Breast epithelium (tissue), 3 donors: ENCODE data around the gene TSPEAR.

ENCODE experiments used
- POLR2A ChIP-seq: fragments of 450-650 bp; IDR thresholded peaks from one replicate; pipeline ENCODE4 v1.6.1; 2016; ENCODE audit warnings: antibody characterized with exemption, mild to moderate bottlenecking, moderate library complexity
- POLR2AphosphoS5 ChIP-seq, 3 donors: sonication (generic); formaldehyde crosslinking; IDR thresholded peaks; one replicate each; pipeline ENCODE4 v1.6.1; 2017; ENCODE audit warnings: antibody characterized with exemption in 3 of 3
- TF ChIP-seq, protein P1 (sequence below), 3 donors: fragments of 450-650 bp; IDR thresholded peaks; one replicate each; pipeline ENCODE4 v1.5.1; 2016 to 2017; ENCODE audit warnings: antibody characterized with exemption in 3 of 3, mild to moderate bottlenecking in 3 of 3, moderate library complexity in 3 of 3

DNA sequence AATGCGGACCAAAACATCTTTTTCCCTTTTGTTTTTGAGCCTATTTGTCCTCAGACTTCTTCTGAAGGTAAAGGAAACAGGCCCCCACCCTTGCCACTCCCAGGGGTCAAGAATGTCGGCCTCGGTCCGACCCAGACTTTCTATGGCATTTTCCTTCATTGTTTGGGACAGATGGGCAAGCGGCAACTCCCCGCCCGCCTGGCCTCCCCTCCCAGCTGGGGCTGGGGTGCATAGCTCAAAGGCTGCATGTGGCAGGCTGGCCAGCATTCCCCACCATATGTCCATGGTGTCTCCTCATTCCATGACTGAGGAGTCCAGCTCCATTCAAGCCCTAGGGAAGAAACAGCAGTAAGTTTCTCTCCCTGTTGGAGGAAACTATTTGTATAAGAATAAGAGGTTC lies 29.4 kb upstream of the TSPEAR start:
- TF ChIP-seq, protein P1, sequence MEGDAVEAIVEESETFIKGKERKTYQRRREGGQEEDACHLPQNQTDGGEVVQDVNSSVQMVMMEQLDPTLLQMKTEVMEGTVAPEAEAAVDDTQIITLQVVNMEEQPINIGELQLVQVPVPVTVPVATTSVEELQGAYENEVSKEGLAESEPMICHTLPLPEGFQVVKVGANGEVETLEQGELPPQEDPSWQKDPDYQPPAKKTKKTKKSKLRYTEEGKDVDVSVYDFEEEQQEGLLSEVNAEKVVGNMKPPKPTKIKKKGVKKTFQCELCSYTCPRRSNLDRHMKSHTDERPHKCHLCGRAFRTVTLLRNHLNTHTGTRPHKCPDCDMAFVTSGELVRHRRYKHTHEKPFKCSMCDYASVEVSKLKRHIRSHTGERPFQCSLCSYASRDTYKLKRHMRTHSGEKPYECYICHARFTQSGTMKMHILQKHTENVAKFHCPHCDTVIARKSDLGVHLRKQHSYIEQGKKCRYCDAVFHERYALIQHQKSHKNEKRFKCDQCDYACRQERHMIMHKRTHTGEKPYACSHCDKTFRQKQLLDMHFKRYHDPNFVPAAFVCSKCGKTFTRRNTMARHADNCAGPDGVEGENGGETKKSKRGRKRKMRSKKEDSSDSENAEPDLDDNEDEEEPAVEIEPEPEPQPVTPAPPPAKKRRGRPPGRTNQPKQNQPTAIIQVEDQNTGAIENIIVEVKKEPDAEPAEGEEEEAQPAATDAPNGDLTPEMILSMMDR (IDR thresholded peaks at IDR 0.05), result no peak
- TF ChIP-seq POLR2AphosphoS5 (IDR thresholded peaks at IDR 0.05), result no peak
- TF ChIP-seq POLR2A, result no peak
